Stimulated activated CD4-positive, alpha-beta T cell treated with anti-CD3 and anti-CD28 coated beads, Interleukin-12 subunit alpha, Interleukin-12 subunit beta, amount 100 ng/mL, for 24 hours (primary cell): ENCODE results near the gene WNT5A.
A peak's percentile ranks its signal among the peaks of the same experiment; 100 is the strongest.

Experiments used
- DNase-seq, 2 experiments: peaks; one replicate each; pipeline ENCODE4 v3.0.0-alpha.2; 2020; ENCODE audit warnings: low read depth in 2 of 2

WNT5A gene

GRCh38 chr3:55446850-55447249, 40.3 kb downstream of the WNT5A start:
- DNase-seq, result no peak

GRCh38 chr3:55445551-55445950, 41.6 kb downstream of the WNT5A start:
- no peak for DNase-seq

GRCh38 chr3:55443346-55443745, 43.8 kb downstream of the WNT5A start:
- DNase-seq, result no peak

- no peak for DNase-seq
These were observed 44.2 kb downstream of the WNT5A start for GRCh38 chr3:55442861-55443260.

- DNase-seq, result no peak
These were observed 45.6 kb downstream of the WNT5A start for GRCh38 chr3:55441499-55441898.

- DNase-seq, result no peak
These were observed 46.9 kb downstream of the WNT5A start for GRCh38 chr3:55440104-55440708.

- no peak for DNase-seq
These were observed 47.4 kb downstream of the WNT5A start for GRCh38 chr3:55439657-55440056.

GRCh38 chr3:55436644-55437043, 50.5 kb downstream of the WNT5A start:
- no peak for DNase-seq

- no peak for DNase-seq
These were observed 51.6 kb downstream of the WNT5A start for GRCh38 chr3:55435491-55435890.

- peak in 1 of 2 experiments; percentile 2 for DNase-seq
These were observed 52.3 kb downstream of the WNT5A start for GRCh38 chr3:55434789-55435188.

GRCh38 chr3:55431041-55431440, 56.1 kb downstream of the WNT5A start:
- DNase-seq, result no peak

- no peak for DNase-seq
These were observed 59.4 kb downstream of the WNT5A start for GRCh38 chr3:55427739-55428138.

- DNase-seq, result no peak
These were observed 60.6 kb downstream of the WNT5A start for GRCh38 chr3:55426486-55426885.

GRCh38 chr3:55423782-55424181, 63.3 kb downstream of the WNT5A start:
- DNase-seq, result no peak

- DNase-seq, result no peak
These were observed 69.9 kb downstream of the WNT5A start for GRCh38 chr3:55417211-55417610.

- no peak for DNase-seq
These were observed 70.7 kb downstream of the WNT5A start for GRCh38 chr3:55416331-55416821.
